ENCODE measurements around the gene MYO10.
"Not testable (repeated sequence)": the region's sequence is repeated elsewhere in the genome, so short reads cannot be mapped to it uniquely, and the experiment has no call there.

MYO10 gene

DNA sequence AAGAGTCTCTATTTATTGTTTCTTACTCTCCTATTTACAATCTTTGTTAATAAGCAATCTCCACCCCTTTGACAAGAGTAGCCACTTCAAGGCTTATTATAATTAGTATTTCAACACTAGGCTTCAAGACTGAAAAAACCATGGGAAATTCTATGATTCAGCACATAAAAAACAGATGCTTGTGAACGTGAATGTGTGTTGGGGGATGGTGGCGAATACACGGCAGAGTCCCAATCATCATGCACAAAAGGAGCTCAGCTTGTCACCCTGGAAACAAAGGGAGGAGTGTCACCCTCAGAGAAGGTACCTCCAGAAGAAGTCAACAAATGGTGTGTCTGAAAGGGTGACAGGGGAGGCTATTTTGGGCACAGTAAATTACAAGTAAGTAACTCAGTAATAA is 162.1 kb downstream of the MYO10 start:
- DNase-seq = no peak

DNA sequence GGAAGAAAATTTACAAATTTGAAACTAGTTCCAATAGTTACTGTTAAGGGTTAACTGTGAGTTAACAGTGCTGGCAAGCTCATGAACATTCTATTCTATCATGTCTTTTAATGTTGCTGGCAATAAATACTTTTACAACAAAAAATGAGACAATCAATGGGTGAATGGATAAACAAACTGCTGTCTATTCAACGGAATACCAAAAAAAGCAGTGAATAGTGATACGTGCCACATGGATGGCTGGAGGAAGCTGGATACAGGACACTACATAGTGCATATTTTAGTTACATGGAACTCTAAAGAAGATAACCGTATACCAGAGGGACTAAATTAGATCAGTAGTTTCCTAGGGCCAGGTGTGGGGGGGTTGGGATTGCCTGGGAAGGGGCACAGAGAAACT is 163.5 kb downstream of the MYO10 start:
- no peak for DNase-seq

DNA sequence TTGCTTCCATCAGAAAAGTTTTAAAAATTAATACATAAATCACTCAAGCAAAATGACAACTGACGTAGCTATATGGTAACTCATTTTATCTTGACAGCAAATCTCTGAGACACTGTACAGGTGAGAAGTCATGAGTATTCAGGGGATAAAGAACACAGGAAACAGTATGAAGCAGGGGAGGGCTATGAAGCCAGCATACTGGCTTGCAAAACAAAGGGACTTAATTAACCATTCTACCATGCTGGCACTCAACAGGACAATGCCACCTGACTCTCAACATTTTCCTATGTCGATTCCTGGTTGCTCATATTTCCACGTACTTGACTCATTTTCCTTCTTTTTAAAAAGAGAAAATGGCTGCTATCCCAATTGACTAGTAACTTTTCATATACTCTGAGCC is 167.9 kb downstream of the MYO10 start:
- no peak for DNase-seq

DNA sequence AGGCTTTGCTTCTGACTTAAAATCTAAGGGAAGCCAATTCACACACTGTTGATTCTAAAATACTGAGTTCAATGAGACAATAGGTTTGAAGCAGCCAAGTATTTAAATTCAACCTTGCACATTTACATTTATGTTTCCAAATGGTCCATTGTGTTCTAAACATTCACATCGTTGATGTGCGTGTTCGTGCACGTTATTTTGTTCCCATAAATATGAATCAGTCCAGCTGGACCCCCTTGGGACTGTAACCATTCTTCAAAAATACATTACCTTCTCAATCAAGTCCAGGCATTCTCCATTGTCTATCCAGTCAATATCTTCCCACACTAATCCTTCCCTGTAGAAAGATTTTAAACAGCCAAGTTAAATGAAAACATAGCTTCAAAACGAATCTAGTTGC is 172.9 kb downstream of the MYO10 start:
- no peak for DNase-seq

DNA sequence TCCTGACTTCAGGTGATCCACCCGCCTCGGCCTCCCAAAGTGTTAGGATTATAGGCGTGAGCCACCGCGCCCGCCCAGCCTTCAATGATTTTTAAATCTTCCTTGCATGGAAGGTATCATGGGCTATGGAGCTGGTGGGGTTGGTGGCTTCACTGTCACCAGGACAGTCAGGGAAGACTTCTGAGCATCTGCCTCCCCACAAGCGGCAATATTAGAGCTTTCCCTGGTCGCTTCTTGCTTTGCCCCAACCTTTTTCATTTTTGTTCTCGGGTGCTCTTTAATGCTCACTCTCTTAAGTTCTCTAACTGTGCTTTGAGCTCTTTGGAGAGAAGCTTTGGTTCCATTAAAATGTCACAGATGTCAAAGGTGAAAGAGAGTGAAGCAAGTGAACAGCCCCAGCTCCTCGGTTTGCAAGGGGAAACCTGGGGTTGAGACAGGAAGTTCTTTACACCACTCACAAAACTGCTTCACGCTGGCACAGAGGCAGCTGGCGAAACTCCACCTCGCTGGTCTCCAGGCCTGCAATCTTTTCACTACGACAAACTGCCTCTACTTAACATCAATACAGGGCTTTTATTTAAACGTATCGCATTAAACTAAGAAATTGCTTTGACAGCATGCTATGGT is 176.8 kb downstream of the MYO10 start:
- no peak for DNase-seq

DNA sequence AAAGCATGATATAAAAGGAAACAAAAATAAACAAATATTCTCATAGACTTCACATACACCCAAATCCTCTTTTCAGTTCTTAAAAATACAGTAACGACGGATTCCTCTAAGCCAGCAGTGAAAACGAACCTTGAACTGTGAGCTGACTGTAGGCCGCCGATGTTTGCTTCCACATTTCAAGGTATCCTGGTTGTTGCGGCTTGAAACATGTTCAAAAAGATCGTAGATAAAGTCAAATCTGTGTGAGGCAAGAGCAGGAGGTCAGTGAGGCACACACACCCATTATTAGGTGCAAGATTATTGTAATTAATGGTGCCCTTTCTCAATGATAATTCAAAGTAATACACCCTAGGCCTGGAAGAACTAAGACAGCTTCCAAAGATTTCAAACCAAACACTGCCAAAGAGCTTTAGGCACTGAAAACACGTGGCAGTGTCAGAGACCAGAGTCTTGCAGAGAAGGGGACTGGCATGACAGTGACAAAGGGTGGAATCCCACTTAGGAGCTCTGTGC is 178.0 kb downstream of the MYO10 start:
- no peak for DNase-seq

DNA sequence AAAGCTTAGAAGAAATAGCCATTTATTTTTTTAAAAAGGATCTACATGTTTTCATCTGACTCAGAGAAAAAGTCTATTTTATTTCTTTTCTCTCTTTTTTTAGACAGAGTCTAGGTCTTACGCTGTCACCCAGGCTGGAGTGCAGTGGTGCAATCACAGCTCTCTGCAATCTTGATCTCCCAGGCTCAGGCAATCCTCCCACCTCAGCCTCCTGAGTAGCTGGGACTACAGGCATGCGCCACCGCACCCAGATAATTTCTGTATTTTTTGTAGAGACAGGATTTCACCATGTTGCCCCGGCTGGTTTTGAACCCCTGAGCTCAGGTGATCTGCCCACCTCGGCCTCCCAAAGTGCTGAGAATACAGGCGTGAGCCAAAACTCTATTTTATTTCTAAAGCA is 178.5 kb downstream of the MYO10 start:
- not testable (repeated sequence) for DNase-seq

DNA sequence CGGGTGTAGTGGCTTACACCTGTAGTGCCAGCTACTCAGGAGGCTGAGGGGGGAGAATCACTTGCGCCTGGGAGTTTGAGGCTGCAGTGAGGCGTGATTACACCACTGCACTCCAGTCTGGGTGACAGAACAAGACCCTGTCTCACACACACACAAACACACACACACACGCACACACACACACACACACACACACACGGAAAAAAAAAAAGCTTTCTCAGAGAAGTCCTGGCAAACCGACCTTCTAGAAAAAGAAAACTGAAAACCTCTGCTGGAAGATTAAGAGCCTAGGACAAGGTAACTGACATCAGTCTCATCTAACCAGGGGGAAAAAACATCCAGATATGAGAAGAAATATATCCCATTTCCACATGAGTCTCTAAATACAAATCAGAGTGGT is 178.9 kb downstream of the MYO10 start:
- DNase-seq = no peak

DNA sequence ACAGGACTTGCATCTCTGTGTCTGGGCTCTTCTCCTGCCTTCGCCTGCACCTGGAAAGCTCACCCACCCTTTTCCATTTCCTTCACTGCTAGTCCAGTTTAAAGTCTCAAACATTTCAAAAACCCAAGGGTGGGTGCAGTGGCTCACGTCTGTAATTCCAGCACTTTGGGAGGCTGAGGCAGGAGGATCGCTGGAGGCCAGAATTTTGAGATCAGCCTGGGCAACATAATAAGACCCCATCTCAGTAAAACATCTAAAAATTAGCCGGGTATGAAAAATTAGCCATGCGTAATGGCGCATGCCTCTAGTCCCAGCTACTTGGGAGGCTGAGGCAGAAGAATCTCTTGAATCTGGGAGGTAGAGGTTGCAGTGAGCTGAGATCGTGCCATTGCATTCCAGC is 179.4 kb downstream of the MYO10 start:
- no peak for DNase-seq

DNA sequence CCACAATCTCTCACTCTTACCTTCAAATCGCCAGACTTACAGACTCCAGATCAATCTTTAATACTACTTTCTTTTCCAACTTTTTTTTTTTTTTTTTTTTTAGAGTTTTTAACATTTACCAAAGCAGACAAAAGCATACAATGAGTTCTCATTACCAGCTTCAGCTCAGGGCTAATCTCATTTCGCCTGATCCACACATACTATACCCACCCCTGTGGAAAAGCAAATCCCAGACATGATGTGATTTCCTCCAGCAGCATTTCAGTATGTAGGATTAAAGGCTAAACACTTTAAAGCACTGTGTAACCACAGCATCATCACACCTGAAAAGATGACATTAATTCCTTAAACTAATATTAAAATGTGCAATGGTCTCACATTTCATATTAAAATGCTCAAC is 180.4 kb downstream of the MYO10 start:
- DNase-seq = no peak

DNA sequence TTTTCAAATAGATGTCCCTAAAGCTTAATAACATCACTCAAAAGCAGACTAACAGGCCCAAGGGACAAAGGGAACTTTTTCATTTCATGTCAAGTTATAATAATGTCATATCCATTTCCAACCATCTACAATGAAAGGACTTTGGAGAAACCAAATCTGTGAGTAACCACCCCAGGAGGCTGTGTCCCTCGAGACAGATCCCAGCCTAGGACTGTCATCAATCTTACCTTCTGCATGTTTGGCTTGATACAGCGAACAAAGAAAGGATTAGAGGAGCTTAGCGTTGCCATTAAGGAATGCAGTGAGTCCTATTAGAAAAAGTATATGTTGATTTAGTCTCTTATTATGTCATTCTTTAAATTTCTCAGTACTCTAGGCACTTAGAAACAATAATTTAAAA is 181.5 kb downstream of the MYO10 start:
- DNase-seq = no peak

DNA sequence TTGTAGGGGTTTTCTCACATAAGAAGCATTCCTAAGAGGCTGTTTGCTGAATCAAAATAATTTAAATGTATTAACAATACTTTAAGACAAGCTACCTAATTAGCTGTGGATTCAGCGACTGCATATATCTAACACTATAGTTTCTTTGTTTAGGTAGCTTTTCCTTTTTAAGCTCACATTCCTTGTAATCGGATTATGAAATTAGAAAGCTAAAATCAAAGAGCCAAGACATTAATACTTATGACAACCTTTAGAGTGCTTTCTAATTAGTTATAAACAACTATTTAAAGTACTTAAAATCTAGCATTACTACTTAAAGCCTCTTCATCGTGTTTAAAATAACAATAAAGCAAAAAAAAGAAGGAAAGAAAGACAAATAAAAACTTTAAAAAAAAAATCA is 182.0 kb downstream of the MYO10 start:
- no peak for DNase-seq

DNA sequence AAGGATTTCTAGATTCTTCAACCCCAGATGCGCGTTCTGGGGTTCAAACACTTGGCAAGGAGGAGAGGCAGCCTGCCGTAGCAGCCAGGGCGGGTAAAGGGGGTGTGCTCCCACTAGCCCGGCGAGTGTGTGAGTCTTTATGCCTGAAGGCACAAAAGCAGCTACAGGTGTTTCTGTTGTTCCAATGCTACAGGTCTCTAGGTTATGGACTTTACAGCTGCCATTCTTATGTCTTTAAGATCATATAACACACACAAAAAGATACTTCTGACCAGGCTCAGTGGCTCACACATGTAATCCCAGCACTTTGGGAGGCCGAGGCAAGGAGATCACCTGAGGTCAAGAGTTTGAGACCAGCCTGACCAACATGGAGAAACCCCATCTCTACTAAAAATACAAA is 185.6 kb downstream of the MYO10 start:
- no peak for DNase-seq

DNA sequence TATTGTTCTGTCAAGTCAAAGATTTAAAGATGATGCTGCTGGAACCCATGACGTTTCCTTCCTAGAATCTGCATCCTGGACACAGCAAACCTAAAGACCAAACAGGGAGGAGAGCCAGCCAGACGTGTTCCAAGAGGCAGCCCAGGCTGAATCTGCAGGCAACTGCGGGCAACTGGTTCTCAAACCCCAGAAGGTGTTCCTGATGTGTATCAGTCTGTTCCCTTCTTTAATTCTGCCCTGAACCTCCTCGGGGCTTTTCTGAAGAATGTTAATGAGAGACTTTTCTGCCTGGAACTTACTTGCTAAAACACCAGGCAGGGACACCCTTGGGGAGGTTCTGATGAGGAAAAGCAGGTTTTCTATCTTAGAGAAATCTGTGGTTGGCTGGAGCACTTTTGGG is 186.5 kb downstream of the MYO10 start:
- no peak for DNase-seq

DNA sequence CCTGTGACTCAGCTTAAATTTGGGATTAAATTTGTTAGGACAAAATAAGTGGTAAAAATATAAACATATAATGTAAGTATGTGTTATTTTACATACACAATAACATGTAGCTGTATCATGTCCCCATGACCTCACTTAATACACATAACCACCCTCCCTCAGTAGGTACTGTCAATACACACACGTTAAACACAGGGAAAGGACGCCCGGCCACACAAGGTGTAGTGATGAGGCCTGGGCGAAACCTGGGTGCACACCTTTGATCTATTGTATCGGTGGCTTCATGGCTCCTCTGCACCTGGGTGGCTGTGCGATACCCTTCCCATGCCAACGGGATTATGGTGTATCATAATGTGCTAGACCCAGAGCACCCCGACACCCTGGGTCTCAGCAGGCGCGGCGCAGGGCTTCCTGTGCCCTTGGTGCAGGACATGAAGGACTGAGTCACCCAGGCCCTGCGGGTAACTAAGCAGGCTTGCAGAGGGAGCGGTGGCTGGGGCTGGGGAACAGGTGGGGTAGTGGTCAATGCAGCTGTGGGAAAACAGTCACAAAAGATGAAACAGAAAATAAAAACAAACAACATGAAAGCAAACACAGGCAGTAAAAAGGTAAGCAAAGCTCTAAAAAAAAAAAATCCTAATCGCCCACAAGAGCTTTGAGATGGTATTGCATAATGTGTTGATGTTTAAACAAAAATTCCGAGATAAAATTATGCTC is 191.8 kb downstream of the MYO10 start:
- no peak for DNase-seq

DNA sequence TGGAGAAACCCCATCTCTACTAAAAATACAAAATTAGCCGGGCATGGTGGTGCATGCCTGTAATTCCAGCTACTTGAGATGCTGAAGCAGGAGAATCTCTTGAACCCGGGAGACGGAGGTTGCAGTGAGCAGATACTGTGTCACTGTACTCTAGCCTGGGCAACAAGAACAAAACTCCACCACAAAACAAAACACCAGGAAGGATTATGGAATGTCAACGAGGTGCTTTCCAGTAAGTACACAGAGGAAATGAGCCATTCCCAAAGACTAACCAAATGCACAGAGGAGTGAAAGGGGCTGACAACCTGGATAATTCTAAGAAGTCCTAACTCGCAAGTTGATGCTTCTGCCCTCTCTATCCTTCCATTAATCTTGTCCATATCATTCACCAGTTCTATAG is 193.2 kb downstream of the MYO10 start:
- DNase-seq = no peak

DNA sequence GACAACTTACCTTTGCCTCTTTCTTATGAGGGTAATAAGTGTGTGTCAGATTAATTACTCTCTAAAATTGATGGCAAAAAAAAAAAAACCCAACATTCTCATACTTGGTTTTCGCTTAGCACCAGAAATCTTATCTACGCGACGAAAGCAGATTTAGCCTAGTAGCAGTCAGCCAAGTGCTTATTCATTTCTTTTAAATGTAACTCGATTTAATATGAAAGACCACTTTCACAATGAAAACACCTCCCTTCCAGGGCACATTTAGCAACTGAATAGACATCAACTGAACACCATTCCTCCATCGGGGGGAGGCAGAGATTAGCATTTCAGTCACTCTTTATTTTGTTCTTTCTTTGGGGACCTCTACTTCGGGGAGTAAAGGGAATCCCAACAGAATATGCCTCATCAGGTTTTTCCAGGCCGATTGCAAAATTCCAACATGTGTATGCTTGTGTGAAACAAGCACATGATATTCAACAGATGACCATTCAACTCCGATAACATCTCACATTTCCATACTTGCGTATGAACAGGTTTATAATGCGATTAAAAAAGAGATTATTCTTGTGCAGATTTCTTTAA is 195.2 kb downstream of the MYO10 start:
- DNase-seq = no peak

DNA sequence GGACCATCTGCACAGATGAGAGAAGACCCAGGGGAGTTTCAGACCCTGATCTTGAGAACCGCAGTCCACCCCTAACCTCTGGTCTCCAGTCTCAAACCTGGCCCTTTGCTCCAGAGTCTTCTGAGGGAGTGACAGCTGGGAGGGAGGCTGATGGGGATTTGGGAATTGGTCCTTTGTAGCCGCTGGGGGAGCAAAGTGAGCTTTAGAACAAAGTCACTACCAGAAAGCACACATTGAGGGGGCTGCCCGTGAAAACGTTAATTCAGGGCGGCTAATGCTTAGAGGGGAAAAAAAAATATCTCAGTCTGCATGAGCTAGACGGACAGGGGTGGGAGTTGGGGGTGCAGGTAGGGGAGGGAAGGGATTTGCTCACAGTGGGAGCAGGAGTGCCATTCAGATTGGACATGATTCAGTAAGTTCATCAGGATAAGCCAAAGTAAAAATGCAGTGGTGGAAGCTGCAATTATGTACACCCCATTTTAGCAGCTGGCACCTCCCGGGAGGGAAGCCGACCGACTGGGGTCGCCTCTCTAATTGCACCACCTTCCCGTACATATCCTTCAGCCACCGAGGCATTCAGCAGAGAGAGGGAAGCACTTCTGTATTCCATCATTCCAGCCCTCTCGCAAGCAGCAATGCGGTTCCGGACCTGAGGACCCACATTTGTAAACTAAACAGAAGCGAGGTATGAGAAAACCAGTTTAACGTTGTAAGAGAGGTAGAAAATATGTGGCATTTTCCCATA is 195.8 kb downstream of the MYO10 start:
- DNase-seq = no peak

DNA sequence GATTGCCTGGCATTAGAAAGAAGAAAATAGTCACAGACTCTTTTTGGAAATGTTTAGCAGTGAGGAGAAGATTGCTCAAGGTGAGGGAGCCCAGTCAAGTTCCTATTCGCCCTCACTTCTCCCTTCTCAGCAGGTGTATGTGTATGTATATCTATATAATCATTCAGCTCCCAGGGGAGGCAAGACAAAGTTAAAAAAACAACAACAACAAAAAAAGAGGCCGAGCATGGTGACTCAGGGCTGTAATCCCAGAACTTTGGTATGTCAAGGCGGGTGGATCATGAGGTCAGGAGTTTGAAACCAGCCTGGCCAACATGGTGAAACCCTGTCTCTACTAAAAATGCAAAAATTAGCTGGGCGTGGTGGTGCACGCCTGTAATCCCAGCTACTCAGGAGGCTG is 197.7 kb downstream of the MYO10 start:
- DNase-seq = not testable (repeated sequence)

DNA sequence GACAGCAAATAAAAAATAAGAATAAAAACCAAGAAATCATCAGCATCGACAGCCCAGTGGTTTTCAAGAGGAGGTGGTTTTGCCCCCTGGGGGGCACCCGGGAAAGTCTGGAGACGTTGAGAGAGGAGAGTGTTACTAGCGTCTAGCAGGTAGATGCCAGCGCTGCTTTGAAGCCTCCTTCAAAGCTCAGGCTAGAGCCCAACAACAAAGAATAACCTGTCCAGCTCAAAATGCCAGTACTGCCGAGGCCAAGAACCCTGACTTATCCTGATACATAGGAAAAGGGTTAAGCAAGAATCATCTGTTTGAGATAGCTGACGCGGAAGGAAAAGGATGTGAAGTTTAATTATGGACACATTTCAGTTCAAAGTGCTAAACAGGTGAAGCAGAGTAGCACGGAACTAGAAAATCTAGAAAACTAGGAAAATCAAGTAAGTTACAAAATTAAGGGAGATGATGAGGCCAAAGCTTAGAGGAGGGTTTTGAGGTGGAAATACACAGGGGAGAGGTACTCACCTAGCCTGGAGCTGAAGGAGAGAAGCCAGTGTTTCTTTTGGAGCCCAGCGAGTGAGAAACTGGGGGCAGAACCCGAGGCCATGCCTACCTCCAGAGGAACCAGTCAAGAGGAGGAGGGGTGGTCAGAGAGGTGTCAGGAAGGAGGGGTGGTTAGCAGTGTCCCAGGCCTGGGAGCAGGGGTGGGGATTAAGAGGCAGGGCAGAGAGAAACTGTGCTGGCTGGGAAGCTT is 198.3 kb downstream of the MYO10 start:
- no peak for DNase-seq

DNA sequence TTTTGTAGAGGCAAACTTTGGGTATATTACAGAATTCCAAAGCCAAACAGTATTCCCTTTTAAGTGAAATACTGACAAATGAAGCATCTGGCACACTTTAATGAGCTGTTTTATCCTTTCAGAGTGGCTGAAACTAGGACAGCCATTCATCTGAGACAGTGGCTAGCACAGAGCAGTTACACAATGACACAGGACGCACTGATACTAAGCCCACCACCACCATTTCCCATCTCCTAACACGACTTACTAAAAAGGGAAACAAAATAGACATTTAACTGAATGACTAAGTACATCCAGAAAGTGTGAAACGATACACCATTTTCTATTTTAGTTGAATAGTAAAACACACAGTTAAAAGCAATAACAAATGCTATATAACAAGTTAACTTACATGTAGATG is 198.9 kb downstream of the MYO10 start:
- DNase-seq = no peak

DNA sequence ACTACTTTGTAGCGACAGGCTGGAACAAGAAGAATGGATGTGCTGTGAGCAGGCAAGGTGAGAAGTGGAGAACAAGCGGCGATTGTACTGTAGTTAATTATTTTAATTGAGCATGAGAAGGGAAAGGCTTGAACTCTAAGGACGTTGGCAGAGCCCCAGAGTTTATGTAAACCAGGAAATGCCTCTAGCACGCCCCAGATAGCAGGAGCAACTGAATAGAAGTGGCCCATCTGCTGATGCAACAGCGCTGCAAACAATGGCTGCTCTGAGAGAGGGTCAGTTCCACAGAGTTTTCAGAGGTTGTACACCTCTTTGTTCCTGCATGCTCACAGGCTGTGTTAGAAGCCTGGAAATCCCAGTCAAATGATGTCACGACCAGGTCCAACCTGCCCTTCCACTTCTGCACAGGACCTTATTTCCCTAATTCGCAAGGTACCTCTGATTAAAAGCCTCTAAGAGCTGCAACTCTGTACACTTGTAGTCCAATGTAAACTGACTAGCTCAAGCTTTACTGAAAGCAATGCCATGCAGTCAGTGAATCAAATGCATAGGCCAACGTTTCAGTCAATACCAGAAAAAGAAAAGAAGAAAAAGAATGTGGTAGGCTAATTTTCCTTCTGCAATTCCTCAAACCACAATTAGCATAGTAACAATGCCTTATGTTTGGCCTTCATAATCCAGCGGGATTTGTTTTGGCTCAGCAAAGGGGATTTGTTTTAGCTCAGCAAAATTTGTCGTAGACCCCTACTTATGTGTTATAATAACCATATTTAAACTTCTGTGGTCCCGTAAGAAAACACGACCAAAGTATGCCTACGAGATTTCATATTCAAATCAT is 199.7 kb downstream of the MYO10 start:
- DNase-seq = no peak
